NCI-H1436 (cell line): ENCODE data around the gene WDR26.
"Not testable (repeated sequence)": the region's sequence is repeated elsewhere in the genome, so short reads cannot be mapped to it uniquely, and the experiment has no call there.

Experiments used
- DNase-seq: peaks from one replicate; lab custom pipeline; 2025; lab: John Stamatoyannopoulos, UW

Gene WDR26

DNA sequence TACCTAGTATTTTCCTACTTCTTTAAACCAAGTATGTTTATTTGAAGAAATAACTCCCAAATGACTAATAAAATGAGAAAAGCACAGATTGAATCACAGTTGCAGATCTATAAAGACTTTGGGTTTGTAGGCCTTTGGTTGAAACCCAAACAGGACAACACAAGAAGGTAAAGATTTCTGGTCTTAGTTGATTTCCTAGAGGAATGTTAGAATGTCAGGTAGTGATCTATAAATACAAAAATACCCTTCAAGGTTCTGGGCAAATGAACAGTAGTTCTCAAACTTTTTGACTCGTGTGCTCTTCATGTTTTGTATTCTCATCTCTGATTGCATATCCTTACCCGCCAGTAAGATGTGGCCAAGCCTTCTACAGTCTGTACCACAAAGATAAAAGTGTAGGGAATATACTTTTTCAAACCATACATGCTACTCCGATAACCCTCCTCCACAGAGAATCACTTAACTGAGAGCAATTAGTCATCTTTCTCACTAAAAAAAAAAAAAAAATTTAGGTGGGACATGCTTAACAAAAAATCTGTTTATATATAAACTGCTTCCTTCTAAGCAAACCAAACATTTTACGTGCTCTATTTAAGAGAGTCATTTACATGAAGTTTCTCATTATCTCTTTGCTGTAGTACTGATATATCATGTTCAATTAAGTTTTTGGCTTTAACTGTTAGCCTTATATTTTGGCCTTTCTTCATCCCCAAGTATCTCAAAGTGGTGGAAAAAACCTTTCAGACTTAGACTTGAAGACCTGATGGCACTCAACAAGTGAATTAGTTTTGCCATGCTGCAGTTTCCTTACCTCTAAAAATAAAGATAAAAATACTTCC is 42.0 kb downstream of the WDR26 start:
- no peak for DNase-seq

DNA sequence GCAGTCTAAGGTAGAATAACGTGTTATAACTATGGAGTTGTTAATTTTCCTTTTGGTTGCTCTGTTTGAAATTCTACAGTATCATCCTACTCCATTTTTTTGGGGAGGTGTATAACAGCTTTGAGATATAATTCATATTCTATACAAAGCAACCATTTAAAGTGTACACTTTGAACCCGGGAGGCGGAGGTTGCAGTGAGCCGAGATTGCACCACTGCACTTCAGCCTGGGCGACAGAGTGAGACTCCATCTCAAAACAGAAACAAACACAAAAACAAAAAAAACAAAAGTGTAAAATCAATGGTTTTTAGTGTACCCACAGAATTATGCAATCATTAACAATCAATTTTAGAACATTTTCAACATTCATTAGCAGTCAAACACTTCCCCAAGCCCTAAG is 44.1 kb downstream of the WDR26 start:
- no peak for DNase-seq

DNA sequence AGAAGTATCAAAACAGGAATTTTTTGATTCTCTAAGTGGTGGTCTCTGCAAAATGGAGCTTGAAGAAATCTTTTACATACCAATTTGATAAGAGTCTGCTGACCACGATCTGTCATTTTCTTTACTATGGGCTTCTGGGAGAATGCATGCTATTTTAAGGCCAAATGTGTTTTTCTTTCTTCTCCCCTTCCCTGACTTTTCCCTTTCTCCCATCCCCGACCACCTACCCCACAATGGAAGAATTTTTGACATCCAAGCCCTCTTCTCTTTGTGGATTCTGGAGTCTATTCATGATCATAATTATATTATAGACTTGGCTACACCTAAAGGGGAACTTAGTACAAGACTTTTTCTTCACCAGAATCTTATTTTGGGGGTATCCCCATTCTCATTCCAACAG is 46.7 kb downstream of the WDR26 start:
- DNase-seq: no peak

DNA sequence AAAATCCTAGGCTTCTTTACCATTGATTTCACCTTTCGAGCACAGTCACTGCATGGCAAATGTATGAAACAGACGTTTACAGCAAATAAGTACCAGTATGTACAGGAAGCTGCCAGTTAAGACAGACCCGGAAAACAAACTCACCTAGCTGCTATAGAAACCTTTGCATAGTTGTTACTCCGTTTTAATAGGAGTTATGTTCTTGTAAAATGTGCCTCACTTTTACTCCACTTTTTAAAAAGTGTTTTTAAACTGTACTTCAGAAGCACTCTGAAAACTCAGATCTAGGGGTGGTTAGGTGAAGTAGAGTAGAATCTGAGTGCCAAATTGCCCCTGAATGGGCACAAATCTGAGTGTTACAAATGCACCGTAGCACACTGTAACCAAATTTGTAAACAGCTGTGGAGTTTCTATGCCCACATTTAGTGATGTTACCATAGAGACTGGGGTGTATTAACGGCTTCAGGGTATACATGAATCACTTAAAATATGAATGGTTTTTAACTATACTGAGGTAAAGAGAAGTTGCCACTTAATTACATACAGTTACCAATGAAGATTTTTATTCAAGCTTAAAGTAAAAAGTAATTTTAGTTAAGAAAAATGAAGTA is 47.2 kb downstream of the WDR26 start:
- no peak for DNase-seq

DNA sequence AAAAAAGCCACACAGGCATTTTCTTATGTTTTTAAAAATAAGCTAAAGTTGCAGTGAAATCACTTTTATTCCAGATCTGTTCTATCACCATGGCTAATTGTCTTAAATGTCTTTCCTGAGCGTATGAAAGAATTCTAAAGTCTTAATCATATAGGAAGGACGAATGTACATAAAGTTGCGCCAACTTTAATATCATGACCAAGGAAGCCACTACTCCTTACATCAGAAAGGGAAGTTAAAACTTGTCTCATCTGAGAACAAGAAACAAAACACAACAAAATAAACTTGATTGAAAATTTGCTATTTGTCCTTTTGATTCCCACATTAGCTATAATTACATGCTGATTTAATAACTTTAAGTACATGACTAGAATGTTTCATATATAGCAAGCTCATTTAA is 51.4 kb downstream of the WDR26 start:
- DNase-seq: no peak

DNA sequence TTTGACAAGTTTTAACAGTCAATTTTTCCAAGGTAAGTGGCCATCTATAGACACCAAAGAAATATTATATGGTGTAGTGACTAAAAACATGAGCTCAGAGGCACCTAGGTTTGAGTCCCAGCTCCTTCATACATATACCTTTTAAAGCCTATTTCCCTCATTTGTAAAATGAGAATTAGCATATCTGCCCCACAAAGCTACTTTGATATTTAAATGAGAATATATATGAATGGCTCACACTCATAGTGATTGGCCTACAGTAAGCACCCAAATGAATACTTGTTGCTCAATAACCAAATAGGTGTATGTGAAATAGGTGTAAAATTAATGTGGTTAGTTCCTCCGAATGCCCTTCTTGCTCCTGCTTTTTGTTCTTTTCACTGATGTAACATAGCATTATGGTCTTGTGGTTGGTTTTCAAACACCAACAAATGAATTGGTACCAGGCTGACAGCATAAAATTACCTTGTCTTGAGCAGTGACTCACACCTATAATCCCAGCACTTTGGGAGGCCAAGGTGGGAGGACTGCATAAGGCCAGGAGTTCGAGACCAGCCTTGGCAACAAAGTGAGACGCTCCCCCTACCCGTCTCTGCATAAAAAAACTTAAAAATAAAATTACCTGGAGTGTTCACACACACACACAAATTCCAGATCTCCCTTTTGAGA is 52.6 kb downstream of the WDR26 start:
- no peak for DNase-seq

DNA sequence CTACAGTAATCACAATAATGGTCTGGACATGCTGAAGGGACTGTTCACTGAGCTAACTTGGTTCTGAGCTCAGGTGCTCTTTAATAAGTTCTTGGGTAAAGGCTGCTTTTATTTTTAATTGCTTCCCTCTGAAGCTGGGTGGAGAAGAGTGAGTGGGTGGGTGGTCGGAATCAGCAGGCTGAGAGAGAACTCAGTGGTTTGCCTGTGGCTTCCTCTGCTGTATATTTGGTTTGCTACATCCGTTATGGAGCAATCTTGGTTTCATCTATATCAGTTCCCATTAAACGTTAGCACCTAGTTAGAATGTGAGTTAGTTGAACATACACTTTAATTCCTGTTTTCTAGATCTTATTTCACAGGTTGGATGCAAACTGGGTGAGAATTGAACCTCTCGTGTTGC is 54.6 kb downstream of the WDR26 start:
- no peak for DNase-seq

DNA sequence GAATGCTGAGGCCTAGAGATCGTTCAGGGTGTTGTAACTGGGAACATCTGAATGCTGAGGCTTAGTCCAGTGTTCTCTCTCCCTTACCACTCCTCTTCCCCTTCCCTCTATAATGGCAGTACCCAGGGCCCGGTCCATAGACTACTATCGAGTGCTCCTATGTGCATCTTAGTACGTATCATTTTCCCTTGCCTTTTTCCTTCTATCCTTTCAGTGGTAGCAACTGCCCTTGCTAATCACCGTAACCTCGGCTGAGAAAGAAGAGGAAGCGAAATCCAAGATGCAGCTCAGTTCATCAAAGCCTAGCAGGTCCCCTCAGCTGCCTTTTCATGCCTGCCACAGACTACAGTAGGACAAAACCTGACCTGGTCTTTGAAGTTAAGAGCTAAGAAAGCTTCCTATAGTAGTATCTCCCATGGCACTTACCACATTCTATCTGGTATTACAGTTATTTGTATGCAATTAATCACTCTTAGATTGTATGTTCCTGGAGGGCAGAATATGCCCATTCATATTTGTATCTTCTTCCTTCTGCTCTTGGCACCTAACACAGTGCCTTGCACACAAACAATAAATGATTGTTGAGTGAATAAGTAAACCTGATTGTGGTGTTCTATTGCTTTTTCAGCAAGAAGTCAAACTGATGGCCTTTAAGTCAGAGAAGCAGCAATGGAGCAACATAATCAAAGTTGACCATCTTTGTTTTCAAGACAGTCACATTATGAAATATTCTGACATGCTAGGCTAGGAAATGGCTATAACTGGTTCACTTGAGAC is 55.6 kb downstream of the WDR26 start:
- no peak for DNase-seq

DNA sequence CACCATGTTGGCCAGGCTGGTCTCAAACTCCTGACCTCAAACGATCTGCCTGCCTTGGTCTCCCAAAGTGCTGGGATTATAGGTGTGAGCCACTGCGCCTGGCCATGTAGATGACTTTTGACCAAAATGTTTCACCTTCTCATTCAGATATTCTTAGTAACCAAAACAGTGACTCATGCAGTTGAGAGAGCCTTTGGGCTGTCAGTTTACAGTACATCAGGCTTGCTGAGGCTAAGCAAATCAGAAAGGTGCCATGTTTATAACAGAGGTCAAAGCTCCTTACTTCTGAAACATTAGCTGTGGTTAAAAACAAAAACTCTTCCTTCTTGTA is 57.0 kb downstream of the WDR26 start:
- no peak for DNase-seq

DNA sequence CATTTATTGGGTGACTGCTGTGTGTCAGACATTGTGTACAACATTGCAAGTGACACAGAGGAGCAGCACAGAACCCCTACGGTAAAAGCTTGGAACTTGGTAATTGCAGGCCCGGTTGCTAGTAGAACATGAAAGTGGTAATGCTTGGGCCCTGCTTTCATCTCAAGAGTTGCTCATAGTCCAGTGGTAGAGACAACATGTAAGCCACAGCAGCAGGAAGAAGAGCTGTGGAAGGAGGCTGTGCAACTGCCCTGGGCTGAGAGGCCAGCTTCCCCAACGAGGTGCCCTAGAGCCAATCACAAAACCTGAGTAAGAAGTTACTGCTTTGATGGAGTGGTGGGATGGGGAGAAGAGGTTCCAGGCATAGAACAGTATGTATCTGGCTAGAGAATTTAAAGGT is 59.5 kb downstream of the WDR26 start:
- DNase-seq: no peak

DNA sequence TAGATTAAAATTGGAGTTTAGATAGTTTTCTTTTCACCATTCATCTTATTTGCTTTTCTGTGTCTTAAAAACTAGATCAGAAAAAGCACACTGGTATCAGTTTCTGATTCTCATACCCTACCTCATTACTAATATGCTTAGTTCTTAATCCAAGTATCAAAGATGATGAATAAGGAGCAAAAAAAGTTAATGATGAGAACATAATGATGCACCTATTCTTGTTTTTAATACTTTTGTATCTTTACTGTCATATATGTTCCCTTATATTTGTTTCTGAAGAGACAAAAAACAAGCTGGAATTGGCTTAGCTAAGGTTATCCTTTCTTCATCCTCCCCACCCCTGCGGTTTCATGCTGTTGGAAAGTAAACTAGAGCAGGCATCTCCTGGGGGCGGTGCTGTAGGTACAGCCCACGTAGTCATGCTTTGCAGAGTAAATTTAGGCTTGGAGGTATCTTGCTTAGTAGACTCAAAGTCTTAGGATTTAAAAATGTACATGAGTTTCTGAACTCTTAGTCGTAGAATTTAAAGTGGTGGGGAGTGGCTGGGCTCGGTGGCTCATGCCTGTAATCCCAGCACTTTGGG is 61.5 kb downstream of the WDR26 start:
- no peak for DNase-seq

DNA sequence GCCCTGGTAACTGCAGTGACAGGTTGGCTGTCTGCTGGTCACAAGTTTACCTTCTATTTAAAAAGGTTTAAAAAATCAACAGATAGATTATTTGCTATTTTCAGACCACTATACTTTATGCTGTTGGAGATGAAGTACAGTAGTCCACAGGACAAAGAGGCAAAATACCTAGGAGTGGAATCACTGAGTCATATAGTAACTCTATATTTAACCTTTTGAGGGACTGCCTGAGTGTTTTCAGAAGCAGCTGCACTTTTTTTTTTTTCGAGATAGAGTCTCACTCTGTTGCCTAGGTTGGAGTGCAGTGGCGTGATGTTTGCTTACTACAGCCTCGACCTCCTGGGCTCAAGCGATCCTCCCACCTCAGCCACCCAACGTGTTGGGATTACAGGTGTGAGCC is 66.2 kb downstream of the WDR26 start:
- no peak for DNase-seq

DNA sequence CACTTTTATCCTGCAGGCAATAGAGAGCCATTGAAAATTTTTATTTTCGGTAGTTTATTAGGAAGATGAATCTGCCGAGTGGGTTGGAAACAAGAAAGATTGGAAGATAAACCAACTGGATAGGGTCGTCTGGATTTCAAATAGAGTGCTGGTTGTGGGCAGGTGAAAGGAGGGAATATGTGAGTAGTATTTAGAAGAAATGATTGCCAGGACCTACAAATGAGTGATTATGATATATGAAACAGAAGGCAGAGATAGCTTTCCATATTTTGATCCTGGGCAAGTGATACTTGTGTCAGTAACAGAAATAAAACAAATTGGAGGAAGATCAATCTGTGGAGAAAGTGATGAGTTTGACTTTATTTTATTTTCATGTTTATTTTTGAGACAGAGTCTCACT is 75.4 kb downstream of the WDR26 start:
- no peak for DNase-seq

DNA sequence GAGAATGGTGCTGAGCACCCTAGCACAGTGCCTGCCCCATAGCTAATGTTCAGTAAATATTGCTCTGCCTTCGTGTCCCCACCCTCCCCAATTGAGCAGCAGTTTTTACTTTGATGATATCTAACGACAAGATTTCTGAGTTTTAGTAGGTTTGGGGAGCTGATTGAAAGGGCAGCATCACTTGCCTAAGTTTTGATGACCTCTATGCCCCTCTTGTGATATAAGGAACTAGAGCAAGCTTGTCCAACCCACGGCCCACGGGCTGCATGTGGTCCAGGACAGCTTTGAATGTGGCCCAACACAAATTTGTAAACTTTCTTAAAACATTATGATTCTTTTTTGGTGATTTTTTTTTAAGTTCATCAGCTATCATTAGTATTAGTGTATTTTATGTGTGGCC is 76.4 kb downstream of the WDR26 start:
- no peak for DNase-seq

DNA sequence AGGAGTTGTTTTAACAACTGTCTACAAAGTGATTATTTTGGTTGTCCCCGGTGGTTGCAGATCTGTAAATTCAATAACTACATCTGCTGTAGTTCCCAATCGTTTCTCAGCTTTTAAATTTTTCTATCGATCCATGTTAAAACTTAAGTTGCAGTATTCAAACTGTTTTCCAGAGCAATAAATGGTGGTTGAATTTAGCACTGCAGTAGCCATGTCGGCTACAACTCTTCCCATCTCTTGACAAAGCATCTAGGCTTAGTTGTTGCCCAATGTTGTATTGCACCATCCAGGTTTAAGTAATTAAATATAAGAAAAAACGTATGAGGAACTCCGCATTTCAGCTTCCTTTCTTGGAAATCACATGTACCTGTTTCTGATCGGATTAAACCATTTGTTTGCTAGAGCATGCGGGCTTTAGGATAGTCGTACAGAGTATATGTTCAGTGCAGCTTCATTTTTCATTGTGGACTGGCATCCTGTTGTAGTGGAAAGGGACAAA is 76.9 kb downstream of the WDR26 start:
- no peak for DNase-seq

DNA sequence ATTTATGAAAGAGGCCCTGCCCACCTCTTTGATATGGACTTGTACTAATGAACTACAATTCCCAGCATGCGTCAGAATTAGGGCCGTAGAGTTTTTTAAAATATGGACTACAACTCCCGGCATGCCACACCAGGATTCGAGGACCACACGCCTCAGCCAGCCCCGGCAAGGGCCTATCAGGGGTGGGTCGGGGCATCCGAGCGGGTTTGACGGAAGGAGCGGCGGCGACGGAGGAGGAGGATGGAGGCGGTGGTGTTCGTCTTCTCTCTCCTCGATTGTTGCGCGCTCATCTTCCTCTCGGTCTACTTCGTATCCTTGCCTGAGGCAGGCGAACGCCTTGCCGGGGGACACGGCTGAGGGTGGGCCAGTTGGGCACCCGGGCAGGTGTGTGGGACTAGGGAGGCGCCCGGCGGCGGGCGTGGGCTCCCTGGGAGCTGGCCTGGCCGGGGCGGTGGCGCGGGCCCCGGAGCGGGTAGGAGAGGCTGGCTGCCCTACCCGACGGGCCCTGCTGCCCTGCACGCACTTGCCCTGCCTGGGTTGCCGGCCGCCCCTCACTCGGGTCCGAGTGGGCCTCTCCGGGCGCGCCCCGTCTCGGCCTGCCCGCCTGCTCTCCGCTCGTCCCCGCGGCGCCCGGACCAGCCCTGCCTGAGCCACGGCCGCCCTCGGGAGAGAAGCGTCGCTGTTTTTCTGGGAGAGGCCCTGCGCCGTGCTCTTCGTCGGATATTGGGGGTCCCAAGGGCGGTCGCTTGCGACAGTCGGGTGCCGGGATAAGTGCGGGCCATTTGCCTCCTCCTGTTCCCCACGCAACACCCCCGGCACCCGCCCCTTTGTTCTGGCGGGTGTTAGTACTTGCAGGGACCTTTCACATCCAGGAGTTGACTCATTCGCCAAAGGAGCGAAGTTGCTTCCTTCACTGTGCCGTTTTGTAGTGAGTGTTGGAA is 77.6 kb downstream of the WDR26 start, which contains the start of gene CNIH4:
Gene CNIH4, plus strand, starts transcription at position 195 of the 941 bp plus-strand sequence. Its CDS starts 46 bp downstream, at position 241.
- DNase-seq: peak; percentile 94

DNA sequence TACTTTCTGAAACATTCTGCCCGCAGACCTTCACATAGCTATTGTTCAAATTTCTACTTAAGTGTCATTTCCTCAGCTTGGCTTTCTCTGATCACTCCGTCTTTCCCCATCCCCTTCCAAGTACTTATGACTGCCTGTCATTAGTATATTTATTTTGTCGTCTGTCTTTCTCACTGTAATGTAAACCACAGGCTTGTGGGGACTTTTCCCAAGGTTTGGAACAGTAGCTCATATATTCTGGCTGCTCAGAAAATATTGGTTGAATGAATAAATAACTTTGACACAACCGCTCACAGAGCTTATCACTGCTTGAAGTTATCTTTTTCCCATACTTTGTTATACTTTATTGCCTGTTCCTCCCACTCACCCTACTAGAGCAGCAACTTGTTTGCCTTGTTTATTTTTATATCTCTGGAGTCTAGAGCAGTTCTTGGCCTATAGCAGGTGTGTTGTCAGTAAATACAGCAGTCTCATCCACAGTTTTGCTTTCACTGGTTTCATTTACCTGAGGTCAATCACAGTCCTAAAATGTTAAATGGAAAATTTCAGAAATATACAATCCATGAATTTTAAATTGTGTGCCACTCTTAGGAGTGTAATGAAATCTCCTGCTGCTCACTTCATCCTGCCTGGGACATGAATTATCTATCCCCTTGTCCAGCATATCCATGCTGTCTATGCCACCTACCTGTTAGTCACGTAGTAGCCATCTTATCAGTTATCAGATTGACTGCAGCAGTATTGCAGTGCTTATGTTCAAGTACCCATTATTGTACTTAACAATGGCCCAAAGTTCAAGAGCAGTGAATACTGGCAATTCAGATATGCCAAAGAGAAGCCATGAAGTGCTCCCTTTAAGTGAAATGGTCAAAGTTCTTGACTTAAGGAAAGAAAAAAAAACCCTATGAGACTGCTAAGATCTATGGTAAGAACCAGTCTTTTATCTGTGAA is 80.3 kb downstream of the WDR26 start:
- DNase-seq: no peak

DNA sequence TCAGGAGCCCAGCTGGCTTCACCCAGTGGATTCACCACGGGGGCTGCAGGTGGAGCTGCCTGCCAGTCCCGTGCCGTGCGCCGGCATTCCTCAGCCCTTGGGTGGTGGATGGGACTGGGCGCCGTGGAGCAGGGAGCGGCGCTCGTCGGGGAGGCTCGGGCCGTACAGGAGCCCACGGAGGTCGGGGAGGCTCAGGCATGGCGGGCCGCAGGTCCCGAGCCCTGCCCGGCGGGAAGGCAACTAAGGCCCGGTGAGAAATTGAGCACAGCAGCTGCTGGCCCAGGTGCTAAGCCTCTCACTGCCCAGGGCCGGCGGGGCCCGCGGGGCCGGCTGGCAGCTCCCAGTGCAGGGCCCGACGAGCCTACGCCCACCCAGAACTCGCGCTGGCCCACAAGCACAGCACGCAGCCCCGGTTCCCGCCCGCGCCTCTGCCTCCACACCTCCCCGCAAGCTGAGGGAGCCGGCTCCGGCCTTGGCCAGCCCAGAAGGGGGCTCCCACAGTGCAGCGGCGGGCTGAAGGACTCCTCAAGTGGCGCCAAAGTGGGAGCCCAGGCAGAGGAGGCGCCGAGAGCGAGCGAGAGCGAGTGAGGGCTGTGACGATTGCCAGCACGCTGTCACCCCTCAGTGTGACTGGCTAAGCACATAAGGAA is 82.0 kb downstream of the WDR26 start:
- not testable (repeated sequence) for DNase-seq

DNA sequence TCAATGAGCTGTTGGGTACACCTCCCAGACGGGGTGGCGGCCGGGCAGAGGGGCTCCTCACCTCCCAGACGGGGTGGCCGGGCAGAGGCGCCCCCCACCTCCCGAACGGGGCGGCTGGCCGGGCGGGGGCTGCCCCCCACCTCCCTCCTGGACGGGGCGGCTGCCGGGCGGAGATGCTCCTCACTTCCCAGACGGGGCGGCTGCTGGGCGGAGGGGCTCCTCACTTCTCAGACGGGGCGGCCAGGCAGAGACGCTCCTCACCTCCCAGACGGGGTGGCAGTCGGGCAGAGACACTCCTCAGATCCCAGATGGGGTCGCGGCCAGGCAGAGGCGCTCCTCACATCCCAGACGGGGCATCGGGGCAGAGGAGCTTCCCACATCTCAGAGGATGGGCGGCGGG is 84.9 kb downstream of the WDR26 start:
- not testable (repeated sequence) for DNase-seq
